ENCODE measurements around the gene BLOC1S4.
"Not testable (repeated sequence)": the region's sequence is repeated elsewhere in the genome, so short reads cannot be mapped to it uniquely, and the experiment has no call there.

Gene BLOC1S4

GRCh38 chr4:6742507-6742906, 26.5 kb downstream of the BLOC1S4 start:
- DNase-seq (ENCODE audit: low read depth) = no peak

GRCh38 chr4:6742989-6743388, 27.0 kb downstream of the BLOC1S4 start:
- DNase-seq (ENCODE audit: low read depth) = no peak

GRCh38 chr4:6746721-6747293, 30.8 kb downstream of the BLOC1S4 start:
- no peak for DNase-seq (ENCODE audit: low read depth)

- no peak for DNase-seq (ENCODE audit: low read depth)
Observed at GRCh38 chr4:6747294-6748051, 31.5 kb downstream of the BLOC1S4 start.

GRCh38 chr4:6748286-6748685, 32.3 kb downstream of the BLOC1S4 start:
- DNase-seq (ENCODE audit: low read depth) = no peak

- no peak for DNase-seq (ENCODE audit: low read depth)
Observed at GRCh38 chr4:6749340-6750171, 33.6 kb downstream of the BLOC1S4 start.

GRCh38 chr4:6750286-6751221, 34.6 kb downstream of the BLOC1S4 start:
- no peak for DNase-seq (ENCODE audit: low read depth)

GRCh38 chr4:6751611-6752485, 35.9 kb downstream of the BLOC1S4 start:
- no peak for DNase-seq (ENCODE audit: low read depth)

GRCh38 chr4:6752486-6752829, 36.5 kb downstream of the BLOC1S4 start:
- DNase-seq (ENCODE audit: low read depth) = no peak

GRCh38 chr4:6753103-6753560, 37.2 kb downstream of the BLOC1S4 start:
- DNase-seq (ENCODE audit: low read depth) = no peak

- no peak for DNase-seq (ENCODE audit: low read depth)
Observed at GRCh38 chr4:6753891-6754290, 37.9 kb downstream of the BLOC1S4 start.

- no peak for DNase-seq (ENCODE audit: low read depth)
Observed at GRCh38 chr4:6754481-6755087, 38.6 kb downstream of the BLOC1S4 start.

- no peak for DNase-seq (ENCODE audit: low read depth)
Observed at GRCh38 chr4:6755088-6755753, 39.2 kb downstream of the BLOC1S4 start.

GRCh38 chr4:6756345-6756744, 40.4 kb downstream of the BLOC1S4 start:
- DNase-seq (ENCODE audit: low read depth) = not testable (repeated sequence)

- DNase-seq (ENCODE audit: low read depth) = no peak
Observed at GRCh38 chr4:6758728-6759127, 42.8 kb downstream of the BLOC1S4 start.

GRCh38 chr4:6760865-6761264, 44.9 kb downstream of the BLOC1S4 start:
- DNase-seq (ENCODE audit: low read depth) = no peak

GRCh38 chr4:6761649-6762615, 46.0 kb downstream of the BLOC1S4 start:
- no peak for DNase-seq (ENCODE audit: low read depth)

GRCh38 chr4:6763330-6763851, 47.4 kb downstream of the BLOC1S4 start:
- no peak for DNase-seq (ENCODE audit: low read depth)
